Fibroblast of skin of right quadriceps (primary cell): ENCODE results near the gene TNNI3.
"Not testable (repeated sequence)": the region's sequence is repeated elsewhere in the genome, so short reads cannot be mapped to it uniquely, and the experiment has no call there.

Source experiments
- DNase-seq: peaks from one replicate; pipeline ENCODE4 v3.0.0-alpha.2; 2013

The TNNI3 gene

DNA sequence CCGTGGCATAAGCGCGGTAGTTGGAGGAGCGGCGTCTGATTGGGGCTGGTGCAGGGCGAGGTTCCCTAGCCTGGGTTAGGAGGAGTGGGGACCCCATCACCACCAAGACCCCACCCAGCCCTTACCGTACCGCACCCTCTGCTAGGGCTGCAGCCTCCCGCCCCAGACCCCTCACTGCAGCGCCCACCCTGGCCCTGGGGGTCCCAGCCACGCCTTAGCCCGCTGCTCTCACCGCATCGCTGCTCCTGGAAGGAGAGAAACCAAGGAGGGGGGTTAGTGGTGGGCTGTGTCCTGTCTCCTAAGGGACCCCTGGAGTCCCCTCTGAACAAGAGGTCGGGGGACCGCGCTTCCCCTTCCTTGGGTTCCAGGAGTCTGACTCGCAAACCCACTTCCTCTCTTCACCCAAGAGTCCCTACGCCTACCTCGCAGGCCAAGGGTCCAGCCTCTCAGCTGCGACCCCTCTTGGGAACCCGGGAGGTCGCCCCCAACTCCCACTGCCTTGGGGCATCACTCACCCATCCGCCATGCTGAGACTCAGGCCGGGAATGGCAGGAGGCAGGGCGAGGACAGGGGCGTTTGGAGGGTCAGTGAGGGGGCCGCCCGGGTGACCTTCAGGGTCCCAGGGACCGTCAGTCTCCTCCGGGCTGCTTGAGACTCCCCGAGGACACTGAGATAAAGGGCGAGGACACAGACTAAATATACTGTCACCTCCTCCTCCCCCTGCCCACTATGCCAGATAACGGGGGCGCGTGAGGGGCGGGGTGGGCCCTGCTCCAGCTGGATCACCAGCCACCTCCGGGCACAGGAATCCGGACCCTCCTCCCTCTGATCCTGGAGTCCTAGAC is at the start of gene TNNI3:
TNNI3 (minus strand) TSS at position 669 of the 845 bp plus-strand sequence; CDS start at position 526, 143 bp downstream.
- no peak for DNase-seq

- peak; percentile 85 for DNase-seq
Observed at GRCh38 chr19:55206664-55207500, 49.4 kb upstream of the TNNI3 start.

GRCh38 chr19:55202199-55202598 is 44.7 kb upstream of the TNNI3 start:
- not testable (repeated sequence) for DNase-seq

- no peak for DNase-seq
Observed at GRCh38 chr19:55199620-55200204, 42.2 kb upstream of the TNNI3 start.

GRCh38 chr19:55198651-55199050 is 41.1 kb upstream of the TNNI3 start:
- DNase-seq: no peak

GRCh38 chr19:55197528-55197927 is 40.0 kb upstream of the TNNI3 start:
- no peak for DNase-seq

DNA sequence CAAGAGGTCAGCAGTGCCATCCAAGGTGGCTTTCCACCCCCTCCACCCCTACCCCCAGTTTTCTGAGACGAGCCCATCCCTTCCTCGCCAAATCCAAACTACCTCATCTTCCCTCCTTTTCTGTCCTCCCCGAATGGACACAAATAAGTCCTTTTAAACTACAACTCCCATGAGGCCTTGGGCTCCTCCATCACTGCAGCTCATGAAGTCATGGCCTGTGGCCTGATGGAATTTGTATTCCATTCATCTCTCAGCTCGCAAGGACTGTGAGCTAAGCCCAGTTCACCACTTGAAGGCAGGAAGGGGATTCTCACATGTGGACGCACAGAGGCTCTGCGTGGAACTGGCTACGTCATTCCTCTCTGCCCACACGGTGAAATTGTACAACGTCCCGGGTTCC is 39.3 kb upstream of the TNNI3 start:
- DNase-seq: no peak

- DNase-seq: no peak
Observed at GRCh38 chr19:55193481-55193880, 35.9 kb upstream of the TNNI3 start.

DNA sequence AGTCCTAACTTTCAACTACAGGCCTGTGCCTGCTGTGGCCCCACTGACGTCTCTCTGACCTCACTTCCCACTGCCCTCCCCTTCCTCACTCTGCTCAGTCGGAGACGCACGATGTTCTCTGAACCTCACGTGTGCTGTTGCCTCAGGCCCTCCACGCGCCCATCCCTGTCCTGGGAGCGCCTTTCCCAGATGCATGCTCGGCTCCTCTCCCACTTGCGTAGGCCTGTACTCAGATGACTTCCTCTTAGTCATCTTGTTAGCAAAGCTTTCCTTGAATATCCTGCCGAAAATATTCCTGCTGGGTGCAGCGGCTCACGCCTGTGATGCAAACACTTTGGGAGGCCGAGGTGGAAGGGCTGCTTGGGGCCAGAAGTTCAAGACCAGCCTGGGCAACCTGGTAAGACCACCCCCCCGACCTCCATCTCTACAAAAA is 31.9 kb upstream of the TNNI3 start:
- peak; percentile 87 for DNase-seq

DNA sequence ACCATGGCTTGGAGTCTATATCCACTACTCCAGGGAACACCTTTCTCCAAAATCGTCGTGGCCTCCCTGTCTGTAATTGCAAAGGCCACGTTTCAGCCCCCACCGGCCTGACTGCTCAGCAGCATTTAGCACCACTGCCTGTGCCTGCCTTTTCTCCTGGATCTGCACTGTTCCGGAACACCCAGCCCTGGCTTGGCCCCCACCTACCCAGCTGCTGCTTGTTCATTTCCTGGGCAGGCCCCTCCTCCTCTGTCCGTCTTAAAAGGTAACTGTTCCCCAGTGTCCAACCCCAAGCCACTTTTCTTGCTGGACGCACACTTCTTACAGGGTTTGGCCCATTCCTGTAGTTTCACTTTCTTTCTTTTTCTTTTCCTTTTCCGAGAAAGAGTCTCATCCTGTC is 31.1 kb upstream of the TNNI3 start:
- no peak for DNase-seq

DNA sequence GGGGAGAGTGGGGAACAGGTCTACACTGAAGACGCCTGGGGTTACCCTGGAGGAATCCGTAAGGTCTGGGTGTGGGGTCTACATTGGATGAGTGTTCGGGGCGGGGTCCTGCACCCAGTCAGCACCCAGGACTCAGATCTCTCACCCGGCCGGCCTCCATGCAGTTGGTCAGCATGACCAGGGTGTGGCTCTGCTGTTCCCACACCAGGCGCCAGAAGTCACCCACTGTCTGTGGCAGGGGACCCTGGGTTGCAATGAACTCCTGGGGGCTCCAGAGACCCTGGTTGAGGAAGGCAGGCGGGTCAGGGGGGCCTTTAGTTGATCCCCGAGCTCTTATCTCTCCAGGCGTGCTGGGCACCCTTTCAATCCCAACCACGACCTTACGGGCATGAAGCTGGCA is 28.5 kb upstream of the TNNI3 start:
- DNase-seq: no peak

DNA sequence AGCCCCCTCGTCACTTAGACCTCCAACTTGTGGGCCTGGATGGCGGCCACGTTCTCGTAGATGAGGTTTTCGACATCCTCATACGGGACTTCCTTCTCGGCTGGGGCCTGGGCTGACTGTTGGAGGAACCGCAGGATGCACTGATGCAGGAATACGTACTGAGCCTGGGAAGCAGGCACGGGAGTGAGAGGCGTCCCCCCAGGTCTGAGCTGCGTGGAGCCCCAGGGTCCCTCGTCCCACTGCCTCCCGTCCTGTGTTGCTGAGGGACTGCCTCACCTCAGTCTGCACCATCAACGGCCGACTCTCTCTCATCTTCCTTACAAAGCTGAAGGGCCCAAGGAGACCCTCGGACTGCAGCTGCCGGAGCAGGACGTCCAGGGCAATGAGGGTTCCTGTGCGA is 24.2 kb upstream of the TNNI3 start:
- no peak for DNase-seq

- no peak for DNase-seq
Observed at GRCh38 chr19:55179606-55180484, 22.3 kb upstream of the TNNI3 start, which contains the start of gene SYT5. Gene SYT5, minus strand, starts transcription at chr19:55180289. Its CDS starts 1,248 bp downstream, at chr19:55179041.

- DNase-seq: peak; percentile 78
Observed at GRCh38 chr19:55178781-55179599, 21.5 kb upstream of the TNNI3 start.

DNA sequence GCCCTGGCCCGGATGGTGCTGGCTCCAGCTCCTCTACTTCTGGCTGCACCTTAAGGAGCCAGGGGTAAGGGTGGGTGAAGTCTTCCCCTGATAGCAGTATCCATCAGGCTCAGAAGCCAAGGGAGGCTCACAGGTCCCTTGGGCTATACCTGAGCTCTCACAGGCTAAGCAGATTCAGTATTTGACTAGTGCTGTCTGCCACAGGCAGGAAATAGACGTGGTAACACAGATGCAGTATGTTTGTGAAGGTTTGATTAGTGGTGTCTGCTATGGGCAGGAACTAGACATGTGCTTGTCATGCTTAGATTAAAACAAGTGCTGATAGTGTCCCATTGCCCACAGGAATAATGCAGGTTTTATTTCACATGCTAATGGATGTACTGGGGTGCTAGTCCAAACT is 18.5 kb upstream of the TNNI3 start:
- no peak for DNase-seq

DNA sequence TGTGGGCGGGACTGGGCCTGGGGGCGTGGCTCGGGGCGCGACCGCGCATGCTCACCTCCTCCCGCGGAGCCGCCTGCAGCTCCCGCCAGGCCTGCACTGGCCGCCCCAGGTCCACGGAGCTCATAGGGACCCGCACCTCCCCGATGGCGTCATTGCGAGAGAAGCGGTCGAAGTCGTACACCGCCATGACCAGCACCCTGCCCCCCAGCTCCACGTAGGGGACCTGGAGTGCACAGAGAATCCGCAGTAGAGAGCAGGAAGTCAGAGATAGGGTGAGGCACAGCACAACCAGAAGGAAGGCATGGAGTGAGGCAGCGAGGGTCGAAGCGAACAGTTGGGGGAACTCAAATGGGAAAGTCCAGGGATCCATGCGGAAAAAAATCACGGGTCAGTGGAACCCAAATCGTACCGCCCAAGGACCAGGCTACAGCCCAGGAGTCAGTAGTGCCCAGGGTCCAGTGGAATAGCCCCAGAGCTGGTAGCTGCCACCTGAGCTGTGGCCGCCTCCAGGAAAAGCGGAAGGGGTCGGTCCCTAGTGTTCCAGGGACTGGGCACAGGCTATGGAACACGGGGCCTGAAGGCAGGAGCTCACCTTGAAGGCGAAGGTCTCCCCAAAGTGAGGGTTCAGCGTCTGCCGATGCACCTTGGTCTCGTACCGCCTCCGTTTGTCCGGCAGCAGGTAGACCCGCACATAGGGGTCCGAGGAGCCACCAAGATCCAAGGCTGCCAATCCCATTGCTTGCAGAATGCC is 17.8 kb upstream of the TNNI3 start:
- no peak for DNase-seq

DNA sequence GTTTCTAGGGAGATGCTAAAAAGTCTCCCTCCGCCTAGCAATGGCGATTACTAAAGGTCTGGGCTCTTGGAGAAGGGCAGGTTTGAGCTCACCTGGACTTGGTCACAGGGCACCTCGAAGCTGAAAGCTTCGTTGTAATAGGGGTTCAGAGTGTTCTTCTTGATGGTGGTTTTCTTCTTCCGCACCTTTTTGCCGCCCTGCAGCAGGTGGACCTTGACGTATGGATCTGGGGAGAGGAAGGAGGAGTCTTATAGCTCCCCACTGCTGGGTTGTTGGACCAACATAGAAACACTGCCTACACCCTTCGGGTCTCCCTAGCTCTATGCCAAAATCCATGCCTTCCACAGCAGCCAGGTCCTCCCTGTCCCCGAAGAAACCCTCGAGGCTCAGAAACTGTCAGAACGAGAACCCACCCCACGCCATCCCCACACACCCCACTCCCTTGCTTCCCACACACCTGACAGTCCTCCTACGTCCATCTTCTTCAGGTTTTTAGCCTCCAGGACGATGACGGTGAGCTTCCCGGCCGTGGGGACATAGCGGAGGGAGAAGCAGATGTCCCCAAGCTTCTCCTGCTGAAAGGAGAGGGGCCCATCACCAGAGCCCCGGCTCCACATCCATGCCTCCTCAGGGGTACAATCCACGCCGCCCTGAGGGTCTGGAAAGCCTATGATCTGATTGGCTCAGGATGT is 17.0 kb upstream of the TNNI3 start:
- DNase-seq: no peak

DNA sequence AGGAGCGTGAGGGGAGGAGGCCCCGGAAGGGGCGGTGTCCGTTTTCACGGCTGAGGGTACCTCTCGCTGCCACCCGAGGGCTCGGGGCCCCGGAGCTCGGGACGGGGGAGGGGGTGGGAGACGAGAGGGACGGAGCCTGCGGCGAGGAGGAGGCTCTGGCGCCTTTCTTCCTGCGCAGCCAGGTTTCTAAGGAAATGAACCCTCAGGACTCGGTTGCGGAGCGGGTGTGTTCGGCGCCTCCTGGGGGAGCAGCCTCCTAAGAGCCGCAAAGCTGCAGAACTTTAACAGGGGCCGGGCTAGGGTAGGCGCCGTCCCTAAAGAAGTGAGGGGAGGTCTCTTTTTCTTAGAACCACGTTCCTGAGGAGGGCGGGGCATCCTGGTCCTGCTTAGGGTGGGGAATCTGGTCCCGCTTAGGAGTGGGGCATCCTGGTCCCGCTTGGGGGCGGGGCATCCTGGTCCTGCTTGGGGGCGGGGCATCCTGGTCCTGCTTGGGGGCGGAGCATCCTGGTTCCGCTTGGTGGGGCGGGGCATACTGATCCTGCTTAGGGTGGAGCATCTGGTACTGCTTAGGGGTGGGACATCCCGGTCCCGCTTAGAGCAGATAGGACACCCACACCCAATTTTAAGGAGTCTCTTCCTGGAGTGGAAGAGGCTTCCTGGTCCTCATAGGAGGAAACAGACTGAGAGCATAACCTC is 16.3 kb upstream of the TNNI3 start:
- DNase-seq: peak; percentile 76

DNA sequence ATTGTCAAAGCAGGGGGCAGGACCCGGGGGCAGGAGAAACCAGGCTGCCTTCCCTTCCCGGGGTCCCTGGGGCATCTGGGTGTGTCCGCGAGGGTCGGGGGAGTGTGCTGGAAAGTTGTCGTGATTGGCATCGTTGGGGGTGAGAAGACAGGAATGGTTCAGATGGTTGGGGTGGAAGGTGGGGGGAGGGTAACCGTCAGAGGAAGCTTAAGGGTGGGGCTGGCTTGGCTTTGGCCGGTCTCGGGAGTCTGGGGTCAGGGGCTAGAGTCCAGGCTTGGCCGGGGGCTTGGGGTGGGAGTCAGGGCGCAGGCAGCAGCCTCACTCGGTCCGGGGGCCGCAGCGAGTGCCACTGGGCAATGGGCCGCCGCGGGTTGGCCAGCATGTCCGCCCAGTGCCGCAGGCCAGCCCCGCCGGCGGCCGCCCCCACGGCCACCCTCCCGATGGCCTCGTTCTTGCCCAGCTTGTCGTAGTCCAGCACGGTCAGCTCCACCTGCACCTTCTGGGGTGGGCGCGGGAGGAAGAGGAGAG is 15.7 kb upstream of the TNNI3 start:
- no peak for DNase-seq
